HG02943 (cell line): ENCODE results near the gene TBC1D20.

Experiments used
- ATAC-seq: cut with Tn5 transposase; IDR thresholded peaks from one replicate; pipeline ENCODE4 v1.9.1; 2021; ENCODE audit warnings: mild to moderate bottlenecking, low read depth, moderate library complexity; ENCODE audit not compliant: unreplicated experiment

The TBC1D20 gene

GRCh38 chr20:440148-440547 is 22.2 kb downstream of the TBC1D20 start:
- ATAC-seq = no peak

GRCh38 chr20:438571-439469 is 23.5 kb downstream of the TBC1D20 start:
- no peak for ATAC-seq

DNA sequence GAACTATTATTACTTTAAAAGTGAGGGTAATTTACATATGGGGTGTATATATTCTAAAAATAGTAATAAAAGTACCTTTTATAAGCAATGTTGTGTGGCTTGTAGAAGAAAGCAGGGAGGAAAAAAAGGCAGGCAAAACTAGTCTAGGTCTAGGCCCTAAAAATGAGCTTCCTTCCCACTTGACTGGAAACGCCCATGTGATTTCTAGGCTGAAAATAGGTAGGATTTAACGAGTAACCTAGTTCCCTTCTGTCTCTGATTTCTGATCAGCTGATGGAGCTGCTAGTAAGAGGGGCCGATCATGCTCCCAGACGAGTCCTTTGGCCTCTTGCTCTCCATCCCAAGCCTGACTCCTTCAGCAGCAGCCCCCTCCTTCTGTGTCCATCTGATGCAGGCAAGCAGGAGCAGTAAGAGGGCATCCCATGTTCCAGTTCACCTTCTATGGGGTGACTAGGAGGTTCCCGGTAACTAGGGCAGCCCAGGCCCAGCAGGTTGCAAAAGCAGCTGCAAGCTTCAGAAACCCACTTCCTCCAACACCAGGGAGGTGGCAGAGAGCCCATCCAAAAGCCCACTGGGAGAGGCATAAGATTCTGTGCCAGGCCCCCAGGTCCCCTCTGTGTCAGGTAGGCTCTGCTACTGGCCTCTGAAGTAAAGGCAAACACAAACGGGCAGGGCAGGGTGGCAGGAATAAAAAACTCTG is 24.4 kb downstream of the TBC1D20 start:
- ATAC-seq = no peak

GRCh38 chr20:436476-436875 is 25.9 kb downstream of the TBC1D20 start:
- ATAC-seq = no peak

DNA sequence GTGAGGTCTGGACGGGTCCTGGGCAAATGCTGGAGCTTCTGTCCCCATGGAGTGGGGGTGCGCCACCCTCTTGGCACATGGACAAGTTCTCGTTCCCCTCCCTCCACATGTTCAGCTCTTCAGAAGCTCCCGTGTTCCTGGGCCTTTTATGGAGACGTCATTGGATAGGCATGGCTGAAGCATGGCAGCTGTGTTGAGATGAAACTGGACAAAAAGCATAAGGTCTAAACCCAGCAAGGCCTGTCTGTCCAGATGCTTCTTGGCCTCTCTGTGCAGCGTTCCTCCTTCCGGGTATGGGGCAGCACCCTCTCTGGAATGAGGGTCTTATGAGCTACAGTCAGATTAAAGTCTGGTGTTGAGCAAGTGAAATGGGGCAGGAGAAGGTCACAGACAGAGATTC is 26.8 kb downstream of the TBC1D20 start:
- no peak for ATAC-seq

- ATAC-seq = no peak
Measured at GRCh38 chr20:434661-435419, 27.5 kb downstream of the TBC1D20 start.

- ATAC-seq = no peak
Measured at GRCh38 chr20:434221-434620, 28.1 kb downstream of the TBC1D20 start.

DNA sequence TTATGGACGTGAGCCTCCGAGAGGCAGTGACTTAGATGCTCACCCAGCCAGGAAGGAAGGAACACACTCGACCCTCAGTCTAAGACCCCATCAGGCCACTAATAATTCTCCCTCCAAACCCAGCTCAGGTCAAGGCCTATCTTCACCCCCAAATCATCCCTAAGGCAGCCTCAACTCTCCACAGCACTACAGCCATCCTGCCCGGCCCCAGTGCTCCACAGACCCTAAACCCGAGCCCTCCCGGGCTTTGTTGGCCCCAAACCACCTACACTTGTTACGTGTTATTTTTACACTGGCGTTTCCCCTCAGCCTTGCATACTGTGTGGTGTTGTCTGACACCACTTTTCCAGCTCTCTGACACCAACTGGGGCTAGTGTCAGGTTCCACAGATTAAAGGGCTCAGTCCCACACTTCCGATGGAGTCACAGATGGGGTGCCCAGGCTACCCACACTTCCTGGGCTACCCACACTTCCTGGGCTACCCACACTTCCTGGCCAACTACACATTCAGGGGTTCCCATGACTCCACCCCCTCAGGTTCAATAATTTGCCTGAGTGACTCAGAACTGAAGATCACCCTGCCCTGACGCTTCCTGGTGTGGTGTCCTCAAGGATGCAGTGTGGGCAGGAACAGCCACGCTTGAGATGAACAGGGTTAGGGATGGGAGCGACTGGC is 28.9 kb downstream of the TBC1D20 start:
- peak; percentile 66 for ATAC-seq

DNA sequence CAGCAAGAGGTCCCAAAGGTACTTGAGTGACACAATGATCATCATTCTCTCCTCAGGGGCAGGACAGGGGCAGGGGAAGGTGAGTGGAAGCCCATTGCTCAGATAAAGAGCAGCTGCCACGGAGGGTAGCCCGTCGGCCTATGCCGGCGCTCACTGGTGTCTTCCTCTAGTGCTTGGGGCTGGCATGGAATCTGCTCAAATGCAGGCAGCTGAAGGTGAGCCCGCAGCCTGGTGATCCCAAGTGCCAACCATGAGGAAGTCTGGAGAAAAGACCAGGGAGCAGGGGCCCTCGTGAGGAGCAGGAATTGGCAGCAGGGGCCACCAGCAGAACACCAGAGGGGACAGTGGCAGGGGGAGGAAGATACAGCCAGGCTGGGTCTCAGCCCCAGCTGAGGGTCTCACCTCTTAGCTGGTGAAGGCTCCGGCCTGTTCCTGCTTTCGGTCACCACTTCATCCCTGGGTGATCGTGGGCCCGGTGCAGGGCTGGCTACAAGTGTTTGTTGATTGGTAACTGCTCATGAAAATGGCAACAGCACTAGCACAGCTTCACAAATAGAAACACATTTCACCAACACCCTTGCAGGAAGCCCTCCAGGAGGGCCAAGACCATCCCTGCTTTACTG is 29.5 kb downstream of the TBC1D20 start:
- no peak for ATAC-seq

- ATAC-seq = no peak
Measured at GRCh38 chr20:432208-432607, 30.1 kb downstream of the TBC1D20 start.

DNA sequence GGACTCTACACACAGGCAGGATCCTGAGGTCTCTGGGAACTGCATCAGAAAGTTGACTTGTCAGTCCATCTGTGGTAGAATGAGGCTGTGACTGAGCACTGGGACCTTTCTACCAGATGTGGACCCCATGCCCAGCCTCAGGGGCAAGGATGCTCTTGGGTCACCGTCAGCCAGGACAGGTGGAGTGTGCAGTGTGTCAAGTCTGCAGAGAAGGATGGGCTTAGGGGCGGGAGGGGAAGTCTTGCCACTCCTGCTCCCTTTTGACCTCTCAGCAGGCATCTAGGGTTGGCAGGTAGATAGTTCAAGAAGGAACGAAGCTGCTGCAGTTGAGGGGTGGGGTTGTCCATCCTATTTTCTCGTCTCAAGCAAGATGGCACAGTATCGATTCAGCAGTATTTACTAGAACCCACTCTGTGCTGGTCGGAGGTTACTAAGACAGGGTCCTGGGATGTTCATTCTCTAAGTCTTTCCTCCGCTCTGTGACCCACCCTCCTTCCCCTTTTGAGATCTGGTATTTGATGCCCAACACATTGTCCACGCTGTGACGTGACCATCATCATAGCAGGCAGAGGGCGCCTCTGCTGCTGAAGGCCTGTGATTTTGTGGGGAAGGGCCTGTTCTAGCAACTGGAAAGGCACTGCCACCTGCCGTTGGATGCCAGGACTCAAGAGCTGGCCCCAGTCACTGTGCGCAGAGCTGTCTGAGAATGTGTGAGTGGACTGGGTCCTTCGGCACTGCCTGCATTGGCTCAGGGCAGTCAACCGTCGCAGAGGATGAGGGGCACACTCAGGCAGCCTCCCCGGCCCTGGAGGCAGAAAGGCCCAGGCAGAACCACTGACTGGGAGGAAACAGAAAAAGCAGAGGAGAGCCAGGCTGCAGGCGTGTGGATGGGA is 31.1 kb downstream of the TBC1D20 start:
- ATAC-seq = no peak

DNA sequence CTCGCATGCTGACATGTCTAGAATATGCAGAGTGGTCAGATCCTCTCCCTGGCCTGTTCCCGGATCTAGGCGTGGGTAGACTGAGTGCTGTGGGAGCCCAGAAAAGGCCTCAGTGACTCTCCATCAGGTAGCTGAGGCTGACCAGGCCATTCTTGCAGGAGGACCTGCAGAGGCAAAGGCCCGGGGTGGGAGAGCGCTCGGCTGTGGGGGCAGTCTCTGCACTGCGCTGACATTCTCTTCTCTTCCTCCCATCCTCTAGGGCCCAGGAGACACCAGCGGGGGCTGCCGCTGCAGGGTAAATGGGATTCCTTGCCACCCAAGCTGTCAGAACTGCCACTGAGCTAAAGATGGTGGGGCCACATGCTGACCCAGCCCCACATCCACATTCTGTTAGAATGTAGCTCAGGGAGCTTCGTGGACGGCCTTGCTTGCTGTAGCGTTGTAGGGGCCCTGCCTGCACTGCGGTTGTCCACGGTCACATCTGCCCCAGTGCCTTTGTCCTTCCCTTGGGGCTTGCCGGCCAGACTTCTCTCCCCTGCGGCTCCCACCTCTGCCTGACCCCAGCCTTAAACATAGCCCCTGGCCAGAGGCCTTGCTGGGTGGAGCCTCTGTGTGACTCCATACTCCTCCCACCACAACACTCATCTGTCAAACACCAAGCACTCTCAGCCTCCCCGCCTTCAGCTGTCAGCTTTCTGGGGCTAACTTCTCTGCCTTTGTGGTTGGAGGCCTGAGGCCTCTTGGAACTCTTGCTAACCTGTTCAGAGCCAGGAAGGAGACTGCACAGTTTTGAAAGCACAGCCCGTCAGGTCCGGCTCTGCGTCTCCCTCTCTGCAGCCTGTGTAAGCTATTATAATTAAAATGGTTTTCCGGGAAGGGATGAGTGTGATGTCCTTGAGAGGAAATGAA is 32.0 kb downstream of the TBC1D20 start:
- ATAC-seq = no peak

DNA sequence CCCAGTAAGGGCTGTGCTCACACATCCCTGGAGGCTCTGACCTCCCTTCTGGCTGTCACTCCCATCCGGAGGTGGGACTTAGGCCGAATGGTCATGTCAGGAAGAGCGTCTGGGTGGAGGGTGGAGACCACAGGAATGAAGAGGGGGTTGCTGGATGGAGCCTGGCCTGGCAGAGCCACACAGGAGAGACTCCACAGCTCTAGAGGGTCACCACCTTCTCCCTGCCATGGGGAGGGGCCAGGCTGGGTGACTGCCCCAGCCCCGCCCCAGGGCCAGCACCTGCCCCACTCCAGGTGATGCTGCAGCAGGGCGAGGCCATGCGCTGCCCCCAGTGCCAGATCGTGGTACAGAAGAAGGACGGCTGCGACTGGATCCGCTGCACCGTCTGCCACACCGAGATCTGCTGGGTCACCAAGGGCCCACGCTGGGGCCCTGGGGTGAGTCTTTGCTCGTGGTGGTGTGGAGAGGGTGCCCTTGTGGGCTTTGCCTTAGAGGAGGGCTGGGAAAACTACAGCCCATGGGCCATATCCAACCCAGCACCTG is 33.6 kb downstream of the TBC1D20 start:
- ATAC-seq = no peak

DNA sequence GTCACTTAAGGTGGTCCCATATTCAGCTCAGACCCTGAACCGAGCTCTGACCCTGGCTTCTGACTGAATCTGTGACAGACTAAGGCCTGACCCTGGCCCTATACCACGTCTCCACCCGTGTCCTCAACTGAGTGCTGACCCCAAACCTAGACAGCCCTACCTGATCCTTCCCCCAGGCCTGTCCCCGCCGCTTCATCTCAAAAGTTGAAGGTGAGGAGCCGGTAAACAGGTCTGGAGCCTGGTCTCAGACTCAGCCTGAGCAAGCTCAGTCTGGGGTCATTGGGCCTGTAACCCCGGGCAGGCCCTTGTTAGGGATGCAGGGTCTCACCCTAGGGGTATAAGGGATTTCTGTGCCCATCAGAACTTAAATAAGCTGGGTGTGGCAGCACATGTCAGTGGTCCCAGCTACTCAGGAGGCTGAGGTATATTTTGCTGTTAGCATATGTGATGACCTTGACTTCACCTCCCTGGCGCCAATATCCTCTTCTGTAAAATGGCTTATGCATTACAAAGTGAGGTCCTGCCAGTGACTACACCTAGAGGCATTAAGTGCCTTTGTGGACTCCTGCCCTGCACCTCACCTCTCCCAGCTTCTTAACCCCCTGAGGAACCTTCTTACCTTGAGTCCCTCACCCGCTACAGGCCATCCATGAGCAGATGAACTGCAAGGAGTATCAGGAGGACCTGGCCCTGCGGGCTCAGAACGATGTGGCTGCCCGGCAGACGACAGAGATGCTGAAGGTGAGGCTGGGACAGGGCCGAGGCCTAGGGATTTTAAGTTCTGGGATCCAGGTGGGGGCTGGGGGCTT is 34.3 kb downstream of the TBC1D20 start:
- ATAC-seq = no peak

DNA sequence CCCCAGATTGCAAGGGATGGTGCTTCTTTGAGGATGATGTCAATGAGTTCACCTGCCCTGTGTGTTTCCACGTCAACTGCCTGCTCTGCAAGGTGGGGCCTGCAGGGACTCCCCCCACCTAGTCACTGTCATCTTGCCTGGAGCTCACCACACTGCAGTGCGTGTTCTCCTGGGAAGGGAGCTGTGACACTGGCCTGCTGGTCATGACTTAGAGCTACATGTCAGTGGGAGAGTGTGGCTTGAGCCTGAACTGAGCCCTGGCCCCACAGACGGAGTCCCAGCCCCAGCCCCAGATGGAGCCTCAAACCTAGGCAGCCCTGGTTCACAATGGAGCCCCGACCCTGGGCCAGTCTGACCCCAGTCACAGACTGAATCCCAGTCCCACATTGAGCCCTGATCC is 34.9 kb downstream of the TBC1D20 start:
- ATAC-seq = no peak

DNA sequence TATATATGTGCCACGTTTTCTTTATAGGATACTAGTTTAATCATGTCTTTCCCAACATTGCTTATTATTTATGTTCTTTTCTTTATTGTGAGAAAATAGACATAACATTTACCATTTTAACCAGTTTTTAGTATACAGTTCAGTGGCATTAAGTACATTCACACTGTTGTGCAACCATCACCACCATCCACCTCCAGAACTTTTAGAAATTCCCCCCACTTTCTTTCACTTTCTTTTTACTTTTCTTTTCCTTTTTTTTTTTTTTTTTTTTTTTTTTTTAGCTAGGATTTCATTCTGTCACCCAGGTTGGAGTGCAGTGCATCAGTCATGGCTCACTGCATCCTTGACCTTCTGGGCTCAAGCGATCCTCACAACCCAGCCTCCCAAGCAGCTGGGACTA is 35.8 kb downstream of the TBC1D20 start:
- no peak for ATAC-seq

GRCh38 chr20:421685-422250 is 40.6 kb downstream of the TBC1D20 start:
- ATAC-seq = no peak
